LNCAP (cell line): ENCODE measurements around the gene NEURL1B.

Experiments used
- CTCF ChIP-seq: fragments of 450-650 bp; IDR thresholded peaks from 2 replicates; pipeline ENCODE4 v1.5.1; 2017; ENCODE audit warnings: mild to moderate bottlenecking

The NEURL1B gene

GRCh38 chr5:172612771-172613170 is 28.3 kb upstream of the NEURL1B start:
- TF ChIP-seq CTCF, result no peak

- no peak for TF ChIP-seq CTCF
Observed at GRCh38 chr5:172616136-172616535, 24.9 kb upstream of the NEURL1B start.

- TF ChIP-seq CTCF, result no peak
Observed at GRCh38 chr5:172616730-172617129, 24.3 kb upstream of the NEURL1B start.

- TF ChIP-seq CTCF, result no peak
Observed at GRCh38 chr5:172617817-172618216, 23.2 kb upstream of the NEURL1B start.

GRCh38 chr5:172618574-172619365 is 22.3 kb upstream of the NEURL1B start:
- no peak for TF ChIP-seq CTCF

- no peak for TF ChIP-seq CTCF
Observed at GRCh38 chr5:172620506-172620905, 20.6 kb upstream of the NEURL1B start.

- TF ChIP-seq CTCF, result no peak
Observed at GRCh38 chr5:172622091-172623046, 18.7 kb upstream of the NEURL1B start.
